Activated CD4-positive, CD25-positive, alpha-beta regulatory T cell treated with anti-CD3 and anti-CD28 coated beads, Interleukin-2, amount 50 U/mL, for 72 hours (primary cell): ENCODE measurements around the gene DNAJC22.
"Not testable (repeated sequence)": the region's sequence is repeated elsewhere in the genome, so short reads cannot be mapped to it uniquely, and the experiment has no call there.

ENCODE experiments used
- DNase-seq: peaks from one replicate; pipeline ENCODE4 v3.0.0; 2021

The DNAJC22 gene

DNA sequence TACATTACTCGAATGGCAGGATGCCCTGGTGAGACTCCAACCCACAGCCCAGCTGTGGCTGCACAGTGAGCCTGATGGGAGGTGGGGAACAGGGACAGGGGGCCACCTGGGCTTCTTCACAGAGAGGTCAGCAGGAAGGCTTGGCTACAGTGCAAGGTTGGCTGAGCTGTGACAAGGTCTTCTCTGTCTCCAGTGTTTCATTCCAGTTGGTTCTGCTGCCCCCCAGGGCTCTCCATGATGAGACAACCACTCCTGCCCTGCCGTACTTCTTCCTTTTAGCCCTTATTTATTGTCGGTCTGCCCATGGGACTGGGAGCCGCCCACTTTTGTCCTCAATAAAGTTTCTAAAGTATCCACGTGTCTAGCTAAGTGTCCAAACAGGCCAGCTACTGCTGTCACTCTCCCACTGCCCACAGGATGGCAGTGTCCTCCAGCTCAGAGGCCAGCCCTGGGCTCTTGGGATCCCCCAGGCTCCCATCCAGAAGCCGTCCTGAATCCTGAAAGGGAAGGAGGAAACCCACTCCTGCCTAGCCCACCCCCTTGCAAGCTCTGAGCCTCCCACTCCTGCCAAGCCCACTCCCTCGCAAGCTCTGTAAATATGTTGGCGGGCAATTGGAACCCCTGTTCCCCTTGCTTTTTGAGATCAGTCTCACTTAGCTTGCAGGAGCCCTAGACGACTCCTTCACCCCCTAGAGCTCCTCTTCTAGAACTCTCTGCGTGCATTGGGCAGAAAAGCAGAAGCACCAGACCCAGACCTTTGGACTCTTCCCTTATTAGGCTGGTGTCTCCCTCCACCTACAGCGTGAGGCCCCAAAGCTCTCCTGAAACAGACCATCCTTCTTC lies 15.1 kb upstream of the DNAJC22 start:
- DNase-seq = no peak

DNA sequence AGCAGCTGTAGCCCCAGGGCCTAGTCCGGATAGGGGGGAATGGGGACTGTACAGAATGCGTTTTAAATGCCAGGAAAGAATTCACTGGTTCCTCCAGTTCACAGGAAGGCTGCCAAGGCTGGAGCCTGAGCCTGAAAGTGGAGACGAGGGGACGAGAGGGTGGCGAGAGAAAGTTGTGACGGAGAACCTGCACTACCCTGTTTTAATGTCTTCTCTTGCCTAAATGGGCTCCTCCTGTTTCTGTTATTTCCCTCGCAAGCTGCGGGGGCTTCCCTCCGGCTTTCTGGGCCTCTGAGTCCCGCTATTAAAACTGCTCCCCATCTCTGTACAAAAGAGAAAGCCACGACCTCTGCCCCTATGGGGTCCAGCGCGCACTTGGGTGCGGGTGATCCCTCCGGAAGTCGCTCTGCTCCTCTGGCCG lies 14.2 kb upstream of the DNAJC22 start:
- DNase-seq = no peak

DNA sequence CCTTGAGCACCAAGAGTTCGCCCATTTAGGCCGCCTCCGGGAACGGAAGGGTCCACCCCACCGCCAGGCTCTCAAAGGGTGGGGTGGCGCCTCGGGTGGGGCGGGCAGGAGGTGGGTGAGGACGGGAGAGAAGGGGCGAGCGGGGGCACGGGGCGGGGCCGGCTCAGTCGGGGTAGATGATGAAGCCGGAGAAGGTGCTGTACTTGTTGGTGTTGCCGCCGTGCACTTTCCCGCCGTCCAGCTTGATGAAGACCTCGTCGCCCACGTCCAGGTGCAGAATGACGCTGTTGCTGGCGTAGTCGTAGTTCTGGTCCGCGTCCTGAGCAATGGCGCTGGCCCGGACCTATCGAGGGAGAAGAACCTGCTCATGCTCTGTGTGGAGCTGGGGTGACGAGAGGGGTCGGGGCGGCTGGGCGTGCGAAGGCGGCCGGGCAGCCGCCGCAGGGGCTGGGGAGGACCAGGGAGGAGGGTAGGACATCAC lies 13.8 kb upstream of the DNAJC22 start:
- no peak for DNase-seq

DNA sequence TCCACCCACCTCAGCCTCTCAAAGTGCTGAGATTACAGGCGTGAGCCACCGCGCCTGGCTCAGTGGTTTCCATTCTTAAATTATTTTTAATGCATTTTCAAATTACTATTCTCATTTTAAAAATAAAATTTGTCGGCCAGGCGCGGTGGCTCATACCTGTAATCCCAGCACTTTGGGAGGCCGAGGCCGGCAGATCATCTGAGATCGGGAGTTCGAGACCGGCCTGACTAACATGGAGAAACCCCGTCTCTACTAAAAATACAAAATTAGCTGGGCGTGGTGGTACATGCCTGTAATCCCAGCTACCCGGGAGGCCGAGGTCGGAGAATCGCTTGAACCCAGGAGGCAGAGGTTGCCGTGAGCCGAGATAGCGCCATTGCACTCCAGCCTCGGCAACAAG lies 12.9 kb upstream of the DNAJC22 start:
- not testable (repeated sequence) for DNase-seq

DNA sequence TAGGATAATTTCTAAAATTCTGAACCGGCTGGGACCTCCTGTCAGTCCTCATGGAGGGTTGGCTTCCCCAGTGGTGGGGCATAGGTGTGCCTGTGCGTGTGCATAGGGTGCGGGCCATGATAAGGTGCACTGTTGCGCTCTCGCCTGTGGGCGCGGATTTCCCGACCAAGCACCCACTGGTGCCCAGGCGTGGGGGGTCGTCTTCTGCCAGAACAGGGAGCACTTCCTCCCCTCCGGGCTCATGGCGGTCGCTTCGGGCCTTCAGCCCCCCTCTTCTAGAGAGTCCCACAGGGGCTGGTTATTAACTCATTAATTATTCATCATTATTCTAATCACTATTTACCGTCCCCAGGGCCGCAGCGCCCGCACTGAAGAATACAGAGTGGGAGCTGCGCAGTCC lies 12.5 kb upstream of the DNAJC22 start:
- DNase-seq = no peak

DNA sequence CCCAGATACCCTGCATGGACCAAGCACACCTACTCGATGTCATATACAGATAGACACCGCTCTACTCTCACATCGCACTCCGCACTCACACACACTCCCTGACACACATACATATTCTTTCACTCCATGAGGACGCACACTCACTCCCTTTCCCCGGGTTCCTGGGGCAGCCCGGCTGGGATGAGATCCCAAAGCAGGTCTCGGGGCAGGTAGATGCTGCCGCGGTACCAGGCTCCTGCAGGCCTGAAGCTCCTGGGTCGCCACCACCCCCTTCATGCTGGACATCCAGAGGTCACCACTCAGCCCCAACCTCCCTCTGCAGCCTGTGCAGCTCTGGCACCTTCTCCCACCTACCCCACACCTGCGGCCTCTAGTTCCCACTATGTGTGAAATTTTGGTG lies 12.0 kb upstream of the DNAJC22 start:
- DNase-seq = no peak

DNA sequence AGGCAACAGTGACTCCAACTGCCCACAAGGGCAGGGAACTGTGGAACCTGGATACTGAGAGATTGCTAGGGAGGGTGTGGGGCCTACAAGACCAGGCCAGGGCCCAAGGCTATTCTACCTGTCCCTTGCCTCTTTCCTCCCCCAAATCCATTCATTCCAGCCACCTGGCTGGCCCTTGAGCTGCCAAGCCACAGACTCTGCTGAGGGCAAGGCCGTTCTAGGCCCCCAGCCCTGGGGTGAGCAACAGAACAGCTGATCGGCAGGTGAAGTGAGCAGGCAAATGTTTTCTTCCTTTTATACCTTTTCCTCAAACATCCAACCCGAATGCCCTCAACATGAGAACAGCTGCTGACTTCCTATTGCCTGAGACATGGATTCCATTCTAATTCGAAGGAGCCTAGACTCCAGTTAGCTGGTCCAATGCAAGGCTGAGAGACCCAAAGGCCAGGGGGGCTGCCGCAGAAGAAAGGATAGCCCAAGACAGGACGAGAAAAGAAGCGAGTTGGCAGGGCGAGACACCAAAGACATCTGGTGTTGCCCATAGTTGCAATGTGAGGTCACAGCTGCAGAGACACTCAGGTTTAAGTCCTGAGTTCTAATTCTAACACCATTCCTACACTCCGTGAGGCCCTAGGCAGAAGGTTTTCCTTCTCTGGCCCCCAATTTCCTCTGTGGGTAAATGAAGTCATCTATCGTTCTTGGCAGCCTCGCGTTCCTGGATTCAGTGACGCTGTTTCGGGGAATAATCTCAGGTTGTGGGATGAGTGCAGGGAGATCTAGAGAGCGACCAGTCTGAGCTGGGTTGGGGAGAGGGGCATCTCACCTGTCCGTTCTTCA lies 11.4 kb upstream of the DNAJC22 start:
- DNase-seq = no peak

DNA sequence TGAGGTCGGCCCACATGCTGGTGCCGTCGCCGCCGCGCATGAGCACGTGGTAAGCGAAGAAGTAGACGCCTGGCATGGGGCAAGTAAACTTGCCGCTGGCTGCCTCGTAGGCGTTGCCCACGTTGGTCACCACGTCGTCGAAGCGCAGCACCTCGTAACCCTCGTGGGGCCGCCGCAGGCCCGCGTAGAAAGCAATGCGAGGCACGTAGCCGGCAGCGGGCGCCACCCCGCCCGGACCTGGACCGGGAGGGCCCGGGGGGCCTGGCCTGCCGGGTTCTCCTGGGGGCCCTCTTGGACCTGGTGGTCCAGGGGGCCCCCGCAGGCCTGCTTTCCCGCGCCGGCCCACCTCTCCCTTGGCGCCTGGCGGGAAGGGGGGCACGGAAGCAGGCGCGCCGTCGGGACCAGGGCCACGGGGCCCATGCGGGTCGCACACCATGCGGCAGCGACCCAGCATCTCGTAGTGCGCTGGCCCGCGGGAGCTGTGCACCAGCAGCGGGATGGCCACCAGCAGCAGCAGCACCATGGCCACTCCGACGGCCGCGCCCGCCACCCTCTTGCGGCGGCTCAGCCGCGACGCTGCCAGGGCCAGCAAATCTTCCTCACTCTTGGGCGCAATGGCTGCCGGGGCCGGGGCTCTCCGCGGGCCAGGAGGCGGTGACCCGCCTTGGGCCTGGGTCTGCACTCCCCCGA lies 10.6 kb upstream of the DNAJC22 start:
- no peak for DNase-seq

DNA sequence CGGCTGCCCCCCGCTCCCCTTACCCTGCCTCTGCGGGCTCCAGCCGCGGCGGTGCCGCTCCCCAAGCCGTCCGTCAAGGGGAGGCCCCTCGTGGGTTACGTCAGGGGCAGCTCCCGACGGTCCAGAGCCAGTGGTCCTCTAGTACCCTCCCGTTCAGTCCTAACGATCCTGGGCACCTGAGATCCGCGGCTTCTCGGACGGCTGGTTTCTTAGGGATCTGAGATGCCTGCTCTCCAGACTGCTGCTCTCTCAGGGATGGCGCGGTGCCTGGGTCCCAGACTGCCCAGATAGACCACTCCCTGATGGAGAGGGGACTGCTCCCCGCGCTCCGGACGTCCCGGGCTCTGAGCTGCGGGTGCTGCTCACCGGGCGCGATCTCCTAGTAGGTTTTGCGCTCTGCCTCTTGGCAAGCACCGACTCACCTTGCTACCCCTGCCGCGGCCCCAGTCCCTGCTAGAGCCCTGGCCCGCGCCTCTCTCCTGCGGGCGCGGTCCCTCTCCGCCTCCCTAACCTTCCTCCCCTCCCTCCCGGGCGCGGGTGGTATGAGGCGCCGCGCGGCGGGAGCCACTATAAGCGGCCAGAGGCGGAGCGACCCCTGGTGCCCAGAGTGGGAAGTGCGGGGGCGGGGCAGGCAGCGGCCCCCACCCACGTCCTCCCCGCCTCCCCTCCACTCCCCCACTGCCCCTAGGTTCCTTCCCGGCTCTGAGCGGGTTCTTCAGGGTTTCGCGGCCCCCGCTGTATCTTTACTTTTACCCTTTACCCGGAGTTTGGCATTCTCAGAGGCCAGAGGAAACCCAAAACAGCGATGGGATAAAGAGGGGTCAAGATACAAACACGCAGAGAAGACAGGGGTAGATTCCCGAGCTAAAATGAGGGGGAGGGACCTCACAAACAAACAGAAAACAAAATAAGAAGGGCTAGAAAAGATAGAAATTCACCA lies 9.8 kb upstream of the DNAJC22 start, which contains the start of gene C1QL4:
TSS of gene C1QL4 (minus strand) at position 544 of the 940 bp plus-strand sequence. CDS start 711 bp downstream, outside the sequence.
- peak; percentile 89 for DNase-seq

DNA sequence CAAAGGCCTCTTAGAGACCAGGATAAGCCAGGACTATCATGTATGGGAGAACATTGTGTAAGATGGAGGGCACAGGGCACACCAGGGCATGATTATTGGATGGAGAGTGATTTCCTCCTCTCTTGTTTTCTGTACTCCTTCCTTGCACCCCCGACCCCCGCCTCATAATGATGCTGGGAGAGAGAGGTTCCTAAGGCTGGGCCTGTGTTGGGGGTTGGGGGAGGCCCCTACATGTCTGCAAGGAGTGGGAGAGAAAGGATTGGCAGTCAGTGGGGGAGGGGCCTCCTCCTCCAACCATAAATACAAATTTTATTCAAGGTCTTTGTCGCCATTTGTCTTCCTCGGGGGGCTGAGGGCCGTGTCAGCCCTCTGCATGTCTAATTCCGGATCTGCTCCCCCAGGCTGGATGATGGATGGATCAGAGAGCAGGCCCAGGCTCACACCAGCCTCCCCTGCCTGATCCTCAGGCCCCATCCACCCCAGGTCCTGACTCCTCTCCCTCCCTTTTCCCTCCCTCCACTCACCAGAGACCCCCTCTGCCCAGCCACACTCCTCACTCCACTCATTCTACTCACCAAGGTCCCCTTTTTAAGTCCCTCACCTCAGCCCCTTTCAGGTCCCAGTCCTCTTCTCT lies 7.7 kb upstream of the DNAJC22 start:
- no peak for DNase-seq

DNA sequence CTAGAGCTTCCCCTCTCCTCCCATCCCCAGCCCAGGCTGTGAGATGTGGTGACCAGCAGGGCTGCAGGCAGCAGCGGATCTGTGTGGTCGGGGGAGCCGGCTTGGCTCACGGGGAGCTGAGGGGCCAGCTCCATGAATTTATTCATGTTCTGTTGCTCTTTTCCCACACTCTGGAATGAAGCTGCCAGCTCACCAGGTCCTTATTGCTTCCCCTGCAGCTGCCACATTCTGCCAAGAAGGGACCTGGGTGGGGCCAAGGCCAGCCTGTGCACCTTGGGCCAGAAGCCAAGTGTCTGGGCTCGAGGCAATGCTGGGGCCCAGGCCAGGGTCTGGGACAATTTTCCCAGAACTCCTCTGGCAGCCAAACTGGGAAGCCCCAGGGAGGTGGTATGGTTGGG lies 7.2 kb upstream of the DNAJC22 start:
- DNase-seq = no peak

DNA sequence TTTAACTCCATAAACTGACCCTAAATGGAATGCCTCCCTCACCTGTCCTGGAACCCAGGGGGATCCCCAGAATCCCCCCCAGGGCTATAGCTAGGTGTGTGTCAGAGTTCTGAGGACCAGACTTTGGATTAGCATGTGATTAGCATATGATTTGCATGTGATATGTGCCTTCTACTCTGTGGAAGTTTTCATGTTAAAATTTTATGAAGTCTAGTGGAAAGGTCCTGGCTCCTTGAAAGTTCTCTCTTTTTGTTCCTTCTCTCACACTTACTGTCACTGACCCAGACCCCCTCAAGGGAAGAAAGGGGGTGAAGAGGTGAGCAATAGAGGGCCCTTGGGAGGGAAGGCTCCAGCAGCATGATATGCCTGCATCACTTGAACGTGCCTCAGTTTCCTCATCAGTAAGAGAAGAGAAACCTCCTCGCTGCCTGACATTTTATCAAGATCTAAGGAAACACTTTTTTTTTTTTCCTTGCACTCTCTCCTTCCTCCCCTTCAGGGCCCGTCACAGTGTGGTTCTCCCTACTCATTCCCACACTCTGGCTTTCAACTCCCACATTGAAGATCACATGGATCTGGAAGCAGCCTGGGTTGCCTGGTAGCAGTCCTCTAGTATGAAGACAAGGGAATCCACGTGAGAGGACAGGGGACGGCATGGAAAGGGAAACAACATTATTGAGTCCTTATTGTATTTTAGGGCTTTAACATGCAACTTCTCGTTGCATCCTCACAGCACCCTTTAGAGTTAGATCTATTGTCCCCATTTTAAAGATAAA lies 6.4 kb upstream of the DNAJC22 start:
- DNase-seq = no peak

DNA sequence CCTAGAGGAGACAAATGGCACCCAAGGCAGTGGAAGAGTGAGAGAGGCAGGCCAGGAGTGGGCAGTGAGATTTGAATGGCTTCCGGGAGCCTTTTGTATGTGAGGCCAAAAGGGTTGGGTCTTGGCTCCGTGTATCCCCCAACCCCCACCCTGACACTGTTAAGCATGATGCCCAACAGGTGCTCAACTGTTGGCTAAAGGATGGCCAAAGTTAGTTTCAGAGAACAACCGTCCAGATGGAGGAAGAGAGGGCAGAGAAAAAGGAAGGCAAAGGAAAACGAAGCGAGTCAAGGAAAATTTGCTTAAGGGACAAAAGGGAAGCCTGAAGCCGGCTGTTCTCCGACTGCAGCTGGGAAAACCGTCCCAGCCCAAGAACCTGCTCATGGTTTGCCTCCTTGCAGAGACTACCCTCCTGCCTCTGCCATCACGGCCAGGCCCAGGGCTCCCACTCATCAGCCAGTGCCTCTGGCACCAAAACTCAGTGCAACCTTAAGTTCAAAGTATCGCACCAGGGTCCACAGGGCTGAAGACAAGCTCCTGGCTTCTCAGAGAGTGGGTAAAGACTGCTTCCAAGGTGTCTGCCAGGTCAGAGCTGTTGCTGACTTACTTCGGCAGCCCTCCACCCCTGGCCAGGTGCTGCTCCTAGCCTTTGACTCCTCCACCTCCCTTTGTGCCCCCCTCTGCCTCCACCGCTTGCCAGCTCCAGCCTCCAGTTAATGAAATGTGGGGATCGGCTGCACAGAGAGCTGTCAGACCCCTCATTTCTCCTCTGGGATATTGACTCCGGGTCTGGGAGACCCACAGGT lies 5.5 kb upstream of the DNAJC22 start:
- no peak for DNase-seq

DNA sequence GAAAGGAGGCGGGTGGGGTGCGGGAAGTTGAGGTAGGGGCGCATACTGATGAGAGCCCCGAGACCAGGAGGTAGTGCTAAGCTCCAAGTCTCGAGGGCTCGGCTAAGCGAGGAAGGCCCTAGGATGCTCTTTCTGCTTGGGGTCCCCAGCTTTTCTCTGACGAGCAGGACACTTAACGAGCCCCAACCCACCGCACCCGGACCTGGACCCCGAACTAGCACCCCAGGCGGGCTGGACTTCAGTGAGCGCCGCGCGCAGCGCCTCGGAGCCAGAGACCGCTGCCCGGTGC lies 5.0 kb upstream of the DNAJC22 start:
- DNase-seq = no peak

DNA sequence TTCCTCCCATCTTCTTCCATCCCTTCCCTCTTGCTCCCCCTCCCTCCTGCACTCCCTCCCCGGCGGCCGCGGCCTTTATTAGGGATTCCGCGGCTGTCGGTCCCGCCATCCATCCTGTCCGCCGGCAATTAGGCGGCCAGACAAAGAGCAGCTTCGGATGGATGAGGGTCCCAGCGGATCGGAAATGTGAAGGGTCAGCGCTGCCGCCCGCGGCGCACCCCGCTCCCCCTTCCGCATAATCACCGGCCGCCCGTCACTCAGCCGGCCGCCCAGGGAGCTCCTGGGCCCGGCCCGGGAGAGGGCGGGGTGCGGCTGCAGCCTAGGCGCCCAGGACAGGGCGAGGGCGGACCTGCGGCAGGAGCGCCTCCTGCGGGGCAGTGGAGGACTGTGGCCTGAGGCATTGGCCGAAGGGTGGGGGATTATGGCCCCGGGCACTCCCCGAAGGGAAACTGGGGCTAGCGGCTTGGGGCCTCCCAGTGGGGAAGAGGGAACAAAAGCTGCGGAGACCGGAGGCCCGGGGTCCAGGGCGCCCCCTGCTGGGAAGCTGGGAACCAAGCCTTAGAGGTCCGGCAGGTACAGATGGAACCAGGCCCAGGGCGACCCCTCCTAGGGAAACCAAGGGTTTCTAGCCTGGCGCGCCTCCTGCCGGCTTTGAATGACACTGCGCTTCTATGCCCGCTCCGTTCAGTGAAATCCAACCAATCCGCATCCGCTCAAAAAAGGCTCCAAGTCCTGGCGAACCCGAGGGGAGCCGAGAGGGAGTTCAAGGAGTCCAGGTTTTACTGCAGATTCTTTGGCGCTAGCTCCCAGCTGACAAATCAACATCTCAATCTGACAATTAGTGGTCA lies 4.4 kb upstream of the DNAJC22 start:
- peak; percentile 80 for DNase-seq

DNA sequence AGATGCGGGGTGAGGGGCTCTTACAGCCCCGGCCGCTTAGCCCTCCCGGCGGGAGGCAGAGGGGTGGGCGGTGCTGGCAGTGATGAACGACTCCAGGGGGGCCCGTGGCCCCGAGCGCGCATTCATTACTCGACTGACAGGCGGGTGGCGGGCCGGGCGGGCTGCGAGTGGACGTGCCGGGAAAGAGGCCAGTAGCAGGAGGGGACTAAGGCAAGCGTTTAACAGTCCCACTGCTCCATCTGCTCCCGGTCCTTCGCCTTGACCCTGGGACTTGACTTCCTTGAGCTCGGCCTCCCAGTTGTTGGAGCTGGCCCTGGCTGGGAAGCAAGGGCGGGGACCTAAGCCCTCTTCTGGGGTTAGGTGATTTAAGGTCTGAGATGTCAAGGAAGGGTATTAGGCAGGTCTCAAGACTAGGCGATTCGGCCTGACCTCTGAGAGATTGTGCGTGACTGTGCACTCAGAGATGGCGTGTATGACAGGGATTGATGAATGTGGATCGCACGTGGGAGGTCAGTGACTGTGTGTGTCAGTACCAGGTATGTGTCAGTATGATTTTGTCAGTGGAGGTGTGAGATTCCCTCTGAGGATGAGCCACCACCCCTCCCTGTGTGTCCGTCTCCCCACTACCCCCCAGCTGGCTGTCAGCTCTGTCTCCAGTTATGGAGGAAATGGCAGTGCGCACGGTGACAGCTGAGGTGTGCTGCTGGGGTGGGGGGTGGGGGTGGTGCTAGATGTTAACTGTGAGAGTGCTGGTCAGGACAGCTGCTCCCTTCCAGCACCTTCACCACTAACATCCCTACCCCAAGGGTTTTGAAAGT lies 3.6 kb upstream of the DNAJC22 start:
- no peak for DNase-seq

DNA sequence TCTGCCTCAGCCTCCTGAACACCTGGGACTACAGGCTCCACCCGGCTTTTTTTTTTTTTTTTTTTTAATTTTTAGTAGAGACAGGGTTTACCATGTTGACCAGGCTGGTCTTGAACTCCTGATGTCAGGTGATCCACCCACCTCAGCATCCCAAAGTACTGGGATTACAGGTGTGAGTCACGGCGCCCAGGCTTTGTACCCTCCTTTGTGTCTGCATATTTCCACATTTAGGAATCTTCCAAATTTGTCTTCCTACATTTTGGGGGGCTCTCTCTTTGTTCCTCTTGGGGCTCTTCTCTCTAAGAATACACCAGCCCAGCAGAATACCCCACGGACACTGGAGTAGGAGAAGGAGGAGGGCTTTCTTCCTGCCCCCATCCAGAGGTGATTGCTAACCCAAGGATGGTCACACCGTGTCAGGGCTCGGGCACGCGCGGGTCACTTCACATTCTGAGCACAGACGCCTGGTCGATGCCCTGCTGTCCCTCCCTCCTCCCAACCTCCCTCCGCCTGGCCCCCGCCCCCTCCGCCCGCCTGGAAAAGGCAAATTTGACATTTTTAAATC lies 2.1 kb upstream of the DNAJC22 start:
- no peak for DNase-seq
